Pancreas (tissue), 10 donors: ENCODE measurements around the gene OR4F16. TPM values are rescaled to one million over a fixed set of nuclear protein-coding genes. Genes with fewer than 3 reads are reported as not detected.
A peak's percentile ranks its signal among the peaks of the same experiment; 100 is the strongest.
"Not testable (repeated sequence)": the region's sequence is repeated elsewhere in the genome, so short reads cannot be mapped to it uniquely, and the experiment has no call there.

Experiments used
- ATAC-seq, 4 donors: fragments of 200-7000 bp; cut with Tn5 transposase; one replicate each; pipeline versions ENCODE4 v1.8.0 to v1.9.1; 2020; ENCODE audit warnings: mild to moderate bottlenecking in 4 of 4, moderate library complexity in 4 of 4
- DNase-seq, 6 donors: peaks; one replicate each; pipeline ENCODE4 v3.0.0-alpha.2; 2020
- FAIRE-seq: peaks from 2 replicates; lab custom pipeline; 2012; peaks lifted over from hg19 to GRCh38; lab: Jason Lieb, UNC
- H3K27ac ChIP-seq, 4 donors: fragments of 200-600 bp; sonication (generic); 1 replicate in 3 of 4; 2 replicates in 1 of 4; pipeline versions ENCODE4 v1.5.0 to v1.8.0; 2020
- H3K27me3 ChIP-seq, 4 donors: fragments of 200-600 bp; one replicate each; pipeline ENCODE4 v1.8.0; 2021
- H3K36me3 ChIP-seq, 3 donors: fragments of 200-600 bp; sonication (generic) in 1 of 3; one replicate each; pipeline versions ENCODE4 v1.5.0 to v1.8.0; 2020 to 2021
- H3K4me1 ChIP-seq, 3 donors: fragments of 200-600 bp; one replicate each; pipeline ENCODE4 v1.8.0; 2021
- H3K4me3 ChIP-seq, 4 donors: fragments of 200-600 bp; sonication (generic) in 2 of 4; one replicate each; pipeline versions ENCODE4 v1.5.0 to v1.8.0; 2020 to 2021
- H3K9me3 ChIP-seq, 4 donors: fragments of 200-600 bp; one replicate each; pipeline ENCODE4 v1.8.0; 2021
- WGBS, 2 donors: extraction: QIAGEN DNeasy Blood & Tissue Kit; methylation state at CpG; one replicate each; pipeline ENCODE4 v1.1.7; 2013; 5-methylcytosine and 5-hydroxymethylcytosine counted together
- intact Hi-C, 3 donors: fragments of 100-400 bp; cut with DNase I; formaldehyde crosslinking; loops; one replicate each; pipeline versions ENCODE4 v1.11.1 to v1.14.2; 2022
- polyA plus RNA-seq, 2 donors: library from polyadenylated mRNA; stranded (reverse); fragments of 200-250 nt; gene quantifications; one replicate each; pipeline ENCODE4 v1.2.3, GENCODE V29; 2013
- total RNA-seq, 6 donors: library from RNA; stranded (reverse); fragmentation: NEBNext Ultra II Directional in 4 of 6; extraction: Animal tissue kit (Norgen Biotek cat#: 25700) in 4 of 6; gene quantifications; one replicate each; pipeline versions ENCODE4 v1.2.1 to v1.2.4, GENCODE V29; 2021 to 2023
- donor health status: healthy with polysubstance abuse.
- donor health status: DM: no; HTN: no; CAD: no; lungs with moderate emphysema.
- donor health status: DM: no; HTN: no; CAD: no.
- donor health status: control.
- donor health status: control.
- donor health status: Bipolar disorder and iron deficiency.
- donor health status: DM: yes; HTN: yes; CAD: no.
- donor health status: DM: no; HTN: no; CAD: no.
- donor health status: DM: no; HTN: no; CAD: no.
- donor health status: DM: yes; HTN: yes; CAD: no.

OR4F16 gene
- total RNA-seq (under 1 TPM in 2 of 6 donors, not detected in 4; 0.23 to 0.24 TPM), polyA plus RNA-seq (not detected)

- H3K9me3 ChIP-seq, H3K36me3 ChIP-seq, H3K27ac ChIP-seq, intact Hi-C loops, FAIRE-seq, H3K27me3 ChIP-seq, ATAC-seq, H3K4me1 ChIP-seq, H3K4me3 ChIP-seq, DNase-seq: not testable (repeated sequence)
Measured at GRCh38 chr1:686554-686953, at the start of gene OR4F16. TSS of gene OR4F16 (minus strand) at chr1:686654. CDS start at chr1:686654, 0 bp downstream.

- H3K27ac ChIP-seq, intact Hi-C loops, DNase-seq, H3K27me3 ChIP-seq, H3K36me3 ChIP-seq, H3K4me3 ChIP-seq, ATAC-seq, H3K4me1 ChIP-seq, H3K9me3 ChIP-seq, FAIRE-seq: not testable (repeated sequence)
- WGBS, 2 donors: 78 to 90% methylated on average over 1 of the region's 3 CpGs
Measured at GRCh38 chr1:733649-734048, 47.2 kb upstream of the OR4F16 start.

- H3K4me1 ChIP-seq, intact Hi-C loops, ATAC-seq, H3K4me3 ChIP-seq, FAIRE-seq, H3K27ac ChIP-seq, H3K36me3 ChIP-seq, H3K27me3 ChIP-seq, H3K9me3 ChIP-seq: not testable (repeated sequence)
- peak in 2 of 6 donors; percentile 9 to 21 for DNase-seq
- 94 to 97% methylated on average over 11 to 14 of the region's 20 CpGs for WGBS, 2 donors
Measured at GRCh38 chr1:727040-727439, 40.6 kb upstream of the OR4F16 start.

Other genes starting within 250 kb of the OR4F16 start
- gene OR4F29, start 235.0 kb downstream of the OR4F16 start, total RNA-seq: under 1 TPM in 2 of 6 donors, not detected in 4; 0.23 to 0.24 TPM
- gene OR4F29, start 235.0 kb downstream of the OR4F16 start, polyA plus RNA-seq: not detected
- gene SAMD11, start 237.3 kb upstream of the OR4F16 start, total RNA-seq: 1 to 10 TPM in 5 of 6 donors, under 1 TPM in 1; 0.19 to 8.2 (median 2.0) TPM
- 10 to 100 TPM in 1 of 2 donors, 1 to 10 TPM in 1; 7.6 to 23.7 TPM for gene SAMD11, start 237.3 kb upstream of the OR4F16 start, polyA plus RNA-seq